Activated CD4-positive, alpha-beta T cell treated with anti-CD3 and anti-CD28 coated beads, Interleukin-2, amount 10 ng/mL, durations not matched to agents 7 days and 5 days (primary cell): ENCODE measurements around the gene LTA4H. TPM values are rescaled to one million over a fixed set of nuclear protein-coding genes. Genes with fewer than 3 reads are reported as not detected.
"Not testable (repeated sequence)": the region's sequence is repeated elsewhere in the genome, so short reads cannot be mapped to it uniquely, and the experiment has no call there.

Experiments
- CTCF ChIA-PET: fragments of 350-600 bp; sonication (Branson Sonifier 250); formaldehyde crosslinking; loops from one replicate; lab custom pipeline; 2021; ENCODE audit warnings: antibody characterized with exemption; lab: Charles Lee
- POLR2A ChIA-PET: fragments of 350-600 bp; sonication (Branson Sonifier 250); formaldehyde crosslinking; loops from one replicate; lab custom pipeline; 2021; ENCODE audit warnings: antibody characterized with exemption; lab: Charles Lee
- DNase-seq: peaks from one replicate; pipeline ENCODE4 v3.0.0-alpha.2; 2020
- H3K27ac Mint-ChIP-seq: one replicate; pipeline ENCODE4 v1.8.0; 2021; ENCODE audit warnings: mild to moderate bottlenecking, moderate library complexity, mixed read lengths
- H3K27me3 Mint-ChIP-seq: one replicate; pipeline ENCODE4 v1.8.0; 2021; ENCODE audit warnings: mixed read lengths
- H3K36me3 Mint-ChIP-seq: one replicate; pipeline ENCODE4 v1.8.0; 2021; ENCODE audit warnings: low read depth, mixed read lengths
- H3K4me1 Mint-ChIP-seq: one replicate; pipeline ENCODE4 v1.8.0; 2021; ENCODE audit warnings: mixed read lengths
- H3K4me3 Mint-ChIP-seq: one replicate; pipeline ENCODE4 v1.8.0; 2021; ENCODE audit warnings: mild to moderate bottlenecking, moderate library complexity, mixed read lengths
- H3K9me3 Mint-ChIP-seq: one replicate; pipeline ENCODE4 v1.8.0; 2021; ENCODE audit warnings: mixed read lengths
- total RNA-seq, 2 experiments: library from RNA; stranded (reverse); gene quantifications; one replicate each; pipeline ENCODE4 v1.2.3, GENCODE V29; 2021

The LTA4H gene
- total RNA-seq, 2 experiments from 2014 or later: 55.8 to 56.2 TPM

DNA sequence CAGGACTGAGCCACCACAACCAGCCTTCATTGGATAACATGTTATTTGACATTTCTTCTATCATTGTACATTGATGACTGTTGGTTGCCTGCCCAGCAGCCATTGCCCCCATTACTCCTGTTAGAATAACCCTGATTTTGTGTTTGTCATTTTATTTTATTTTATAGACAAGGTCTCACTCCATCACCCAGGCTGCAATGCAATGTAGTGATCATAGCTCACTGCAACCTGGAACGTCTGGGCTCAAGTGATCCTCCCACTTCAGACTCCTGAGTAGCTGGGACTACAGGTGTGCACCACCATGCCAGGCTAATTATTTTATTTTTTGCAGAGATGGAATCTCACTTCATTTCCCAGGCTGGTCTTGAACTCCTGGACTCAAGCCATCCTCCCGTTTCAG, 33.2 kb upstream of the LTA4H start:
- no peaks in the 10 kb centered on the region for H3K36me3 Mint-ChIP-seq
- H3K9me3 Mint-ChIP-seq: no peaks in the 10 kb centered on the region
- no peak overlapping the region for H3K4me3 Mint-ChIP-seq
- ChIA-PET CTCF (interaction anchor here (3.2 kb wide), 1 partner anchor 147 kb away, joined by 17 read pairs; no protein-coding TSS in a partner anchor), POLR2A (no interaction called here)
- H3K27me3 Mint-ChIP-seq: no peaks in the 10 kb centered on the region
- DNase-seq: no peak
- no peak overlapping the region for H3K27ac Mint-ChIP-seq
- peaks cover 33% of the 10 kb centered on the region for H3K4me1 Mint-ChIP-seq

- H3K4me1 Mint-ChIP-seq: peaks cover 35% of the 10 kb centered on the region
- H3K9me3 Mint-ChIP-seq: no peaks in the 10 kb centered on the region
- ChIA-PET CTCF (interaction anchor here (0.6 to 3.2 kb wide), 2 partner anchors 127 to 147 kb away, joined by 5 to 17 read pairs; no protein-coding TSS in a partner anchor), POLR2A (no interaction called here)
- no peaks in the 10 kb centered on the region for H3K36me3 Mint-ChIP-seq
- H3K27me3 Mint-ChIP-seq: no peaks in the 10 kb centered on the region
- no peak overlapping the region for H3K4me3 Mint-ChIP-seq
- DNase-seq: no peak
- H3K27ac Mint-ChIP-seq: no peak overlapping the region
Measured at GRCh38 chr12:96068111-96068510, 32.7 kb upstream of the LTA4H start.

GRCh38 chr12:96065776-96066175, 30.4 kb upstream of the LTA4H start:
- ChIA-PET POLR2A (interaction anchor here (0.6 to 0.8 kb wide), 2 partner anchors 152 to 176 kb away, joined by 3 to 5 read pairs; no protein-coding TSS in a partner anchor), CTCF (interaction anchor here (0.7 to 3.2 kb wide), 3 partner anchors 66 to 149 kb away, joined by 3 to 17 read pairs (median 4); no protein-coding TSS in a partner anchor)
- DNase-seq, H3K36me3 Mint-ChIP-seq, H3K27me3 Mint-ChIP-seq, H3K9me3 Mint-ChIP-seq, H3K27ac Mint-ChIP-seq, H3K4me3 Mint-ChIP-seq: not testable (repeated sequence)
- peaks cover 34% of the 10 kb centered on the region for H3K4me1 Mint-ChIP-seq

DNA sequence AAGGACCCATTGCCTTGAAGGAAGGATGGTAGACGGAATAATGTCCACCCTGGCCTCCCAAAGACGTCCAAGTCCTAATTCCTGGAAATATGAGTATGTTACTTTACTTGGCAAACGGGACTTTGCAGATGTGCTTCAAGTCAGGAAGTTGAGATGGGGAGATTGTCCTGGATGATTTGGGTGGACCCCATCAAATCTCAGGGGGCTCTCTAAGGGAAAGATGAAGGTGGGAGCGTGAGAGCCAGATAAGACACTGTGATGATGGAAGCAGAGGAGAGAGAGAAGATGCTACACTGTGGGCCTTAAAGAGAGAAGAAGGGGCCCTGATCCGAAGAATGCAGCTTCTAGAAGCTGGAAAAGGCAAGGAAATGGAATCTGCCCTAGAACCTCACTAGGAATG, 29.6 kb upstream of the LTA4H start:
- POLR2A ChIA-PET: no interaction called here
- Mint-ChIP-seq H3K9me3 (no peaks in the 10 kb centered on the region), H3K27ac (peak overlapping the region; percentile 63)

GRCh38 chr12:96064271-96064670, 28.9 kb upstream of the LTA4H start:
- Mint-ChIP-seq H3K27me3 (no peaks in the 10 kb centered on the region), H3K36me3 (no peaks in the 10 kb centered on the region), H3K27ac (no peak overlapping the region), H3K4me1 (peaks cover 29% of the 10 kb centered on the region), H3K4me3 (no peak overlapping the region), H3K9me3 (no peaks in the 10 kb centered on the region)
- no peak for DNase-seq
- CTCF ChIA-PET: interaction anchor here (0.7 to 2.1 kb wide), 5 partner anchors 78 to 347 kb away, joined by 3 to 10 read pairs (median 3); no protein-coding TSS in a partner anchor
- POLR2A ChIA-PET: interaction anchor here (0.7 to 0.9 kb wide), 2 partner anchors 69 to 151 kb away, joined by 3 to 4 read pairs; no protein-coding TSS in a partner anchor

More for the DNA sequence above, 29.6 kb upstream of the LTA4H start:
- no peaks in the 10 kb centered on the region for H3K27me3 Mint-ChIP-seq
- peaks cover 29% of the 10 kb centered on the region for H3K4me1 Mint-ChIP-seq
- no peak overlapping the region for H3K4me3 Mint-ChIP-seq
- no peaks in the 10 kb centered on the region for H3K36me3 Mint-ChIP-seq
- no peak for DNase-seq
- CTCF ChIA-PET: interaction anchor here (1.0 to 2.1 kb wide), 3 partner anchors 67 to 346 kb away, joined by 3 to 10 read pairs (median 3); no protein-coding TSS in a partner anchor

DNA sequence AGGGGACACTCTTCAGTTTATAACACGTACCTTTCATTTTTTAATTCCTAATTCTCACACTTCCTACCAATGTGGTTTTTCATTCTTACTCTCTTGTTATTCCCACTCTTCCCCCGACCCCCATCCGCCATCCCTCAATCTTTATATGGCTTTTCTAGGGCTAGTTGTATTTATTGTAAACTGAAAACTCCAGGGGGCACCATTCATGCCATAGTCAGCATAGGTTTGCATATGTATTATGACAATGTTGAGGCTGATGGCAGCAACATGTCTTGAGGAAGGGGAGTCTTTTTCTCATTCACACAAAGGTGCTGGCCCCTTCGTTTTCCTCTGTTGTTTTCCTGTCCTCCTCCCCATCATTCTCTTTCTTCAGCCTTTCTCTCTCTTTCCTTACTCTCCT, 27.7 kb upstream of the LTA4H start:
- peak; percentile 39 for DNase-seq
- POLR2A ChIA-PET: no interaction called here

GRCh38 chr12:96061864-96062453, 26.6 kb upstream of the LTA4H start:
- Mint-ChIP-seq H3K9me3 (no peaks in the 10 kb centered on the region), H3K4me1 (peaks cover 29% of the 10 kb centered on the region), H3K27me3 (no peaks in the 10 kb centered on the region), H3K4me3 (no peak overlapping the region), H3K36me3 (no peaks in the 10 kb centered on the region), H3K27ac (no peak overlapping the region)
- CTCF ChIA-PET: interaction anchor here (0.6 to 3.4 kb wide), 8 partner anchors 11 to 175 kb away, joined by 3 to 36 read pairs (median 6); no protein-coding TSS in a partner anchor
- peak; percentile 83 for DNase-seq
- POLR2A ChIA-PET: no interaction called here

More for the DNA sequence above, 27.7 kb upstream of the LTA4H start:
- peak overlapping the region; percentile 71 for H3K27ac Mint-ChIP-seq
- H3K4me1 Mint-ChIP-seq: peaks cover 29% of the 10 kb centered on the region
- no peaks in the 10 kb centered on the region for H3K9me3 Mint-ChIP-seq
- CTCF ChIA-PET: interaction anchor here (1.3 to 2.1 kb wide), 2 partner anchors 152 to 159 kb away, joined by 3 to 10 read pairs; no protein-coding TSS in a partner anchor
- no peaks in the 10 kb centered on the region for H3K27me3 Mint-ChIP-seq
- no peaks in the 10 kb centered on the region for H3K36me3 Mint-ChIP-seq
- no peak overlapping the region for H3K4me3 Mint-ChIP-seq

DNA sequence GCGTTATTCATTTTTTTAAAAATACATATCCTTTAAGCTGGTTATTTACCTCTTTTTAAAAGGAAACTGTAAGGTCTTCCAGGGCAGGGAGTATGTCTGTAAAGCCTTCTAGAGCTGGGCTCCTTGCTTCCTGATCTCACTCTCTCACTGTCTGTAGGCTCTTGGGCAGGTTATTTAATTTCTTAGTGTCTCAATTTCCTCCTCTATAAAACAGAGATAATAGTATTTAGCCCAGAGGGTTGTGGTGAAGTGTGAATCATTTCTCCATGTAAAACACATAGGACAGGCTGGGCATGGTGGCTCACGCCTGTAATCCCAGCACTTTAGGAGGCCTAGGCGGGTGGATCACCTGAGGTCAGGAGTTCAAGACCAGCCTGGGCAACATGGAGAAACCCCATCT, 25.9 kb upstream of the LTA4H start:
- Mint-ChIP-seq H3K36me3 (no peaks in the 10 kb centered on the region), H3K4me3 (no peak overlapping the region), H3K9me3 (peaks cover 1% of the 10 kb centered on the region), H3K27me3 (no peaks in the 10 kb centered on the region), H3K4me1 (peaks cover 29% of the 10 kb centered on the region), H3K27ac (no peak overlapping the region)
- CTCF ChIA-PET: interaction anchor here (1.3 to 3.4 kb wide), 9 partner anchors 11 to 455 kb away, joined by 3 to 36 read pairs (median 7); no protein-coding TSS in a partner anchor
- POLR2A ChIA-PET: interaction anchor here (0.6 kb wide), 1 partner anchor 456 kb away, joined by 5 read pairs; no protein-coding TSS in a partner anchor
- no peak for DNase-seq

DNA sequence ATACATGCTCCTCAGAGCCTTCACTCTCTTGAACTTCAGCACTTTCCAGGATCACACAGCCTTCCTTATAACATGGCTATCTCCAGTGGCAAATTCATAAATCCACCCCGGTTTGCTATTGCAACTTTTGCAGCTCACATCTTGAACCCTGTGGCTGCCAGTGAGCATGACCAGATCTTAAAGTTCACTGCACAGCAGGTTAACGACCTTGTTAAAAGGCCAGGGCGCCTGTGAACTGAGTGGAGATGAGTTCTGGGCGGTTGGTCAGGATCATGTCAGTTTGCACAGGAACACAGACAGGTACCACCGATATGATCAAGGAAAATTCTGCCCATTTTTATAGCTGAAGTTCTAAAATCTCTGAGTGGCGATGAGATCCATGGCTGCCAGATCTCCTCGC, 24.7 kb upstream of the LTA4H start:
- no peak overlapping the region for H3K4me3 Mint-ChIP-seq
- ChIA-PET POLR2A (no interaction called here), CTCF (interaction anchor here (0.6 to 3.4 kb wide), 5 partner anchors 13 to 457 kb away, joined by 3 to 36 read pairs (median 7); no protein-coding TSS in a partner anchor)
- peaks cover 1% of the 10 kb centered on the region for H3K36me3 Mint-ChIP-seq
- H3K27ac Mint-ChIP-seq: no peak overlapping the region
- no peak for DNase-seq
- peaks cover 6% of the 10 kb centered on the region for H3K9me3 Mint-ChIP-seq
- H3K27me3 Mint-ChIP-seq: no peaks in the 10 kb centered on the region
- H3K4me1 Mint-ChIP-seq: peaks cover 29% of the 10 kb centered on the region

DNA sequence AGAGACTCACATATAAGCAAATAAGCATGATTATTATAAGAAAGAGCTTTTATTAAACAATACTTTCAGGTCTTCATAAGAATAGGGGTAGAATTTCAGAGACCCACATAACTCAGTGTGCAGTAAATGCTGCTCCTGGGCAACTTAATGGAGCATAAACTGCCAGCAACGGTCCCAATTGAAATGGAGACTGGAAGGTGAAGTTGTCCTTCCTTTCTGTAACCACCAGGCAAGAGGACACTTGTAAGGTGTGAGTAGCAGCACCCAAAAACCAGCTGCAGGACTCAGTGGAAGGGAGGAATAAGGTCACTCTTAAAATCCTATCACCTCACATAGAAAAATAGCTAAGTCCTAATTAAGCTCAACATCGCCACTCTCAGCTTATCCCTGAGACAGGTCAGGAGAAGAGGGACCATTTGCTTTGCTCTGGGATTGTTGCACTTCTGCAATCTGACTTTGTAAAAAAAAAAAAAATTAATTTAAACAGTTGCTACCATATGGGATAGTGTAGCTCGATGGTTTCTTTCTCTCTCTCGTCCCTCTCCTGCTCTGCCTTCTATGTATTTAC, 22.7 kb upstream of the LTA4H start:
- POLR2A ChIA-PET: no interaction called here
- Mint-ChIP-seq H3K27ac (no peak overlapping the region), H3K4me3 (no peak overlapping the region)

GRCh38 chr12:96056646-96057455, 21.5 kb upstream of the LTA4H start:
- no peak for DNase-seq
- Mint-ChIP-seq H3K27me3 (no peaks in the 10 kb centered on the region), H3K4me1 (peaks cover 2% of the 10 kb centered on the region), H3K9me3 (peaks cover 14% of the 10 kb centered on the region), H3K36me3 (peaks cover 5% of the 10 kb centered on the region), H3K27ac (no peak overlapping the region), H3K4me3 (no peak overlapping the region)
- CTCF ChIA-PET: interaction anchor here (0.9 to 2.7 kb wide), 5 partner anchors 19 to 460 kb away, joined by 3 to 11 read pairs (median 4); no protein-coding TSS in a partner anchor
- POLR2A ChIA-PET: no interaction called here

More for the DNA sequence above, 22.7 kb upstream of the LTA4H start:
- no peak for DNase-seq
- Mint-ChIP-seq H3K27me3 (no peaks in the 10 kb centered on the region), H3K36me3 (peaks cover 1% of the 10 kb centered on the region), H3K9me3 (peaks cover 6% of the 10 kb centered on the region), H3K4me1 (peaks cover 9% of the 10 kb centered on the region)
- CTCF ChIA-PET: interaction anchor here (0.9 to 2.7 kb wide), 2 partner anchors 157 to 458 kb away, joined by 5 to 11 read pairs; no protein-coding TSS in a partner anchor

DNA sequence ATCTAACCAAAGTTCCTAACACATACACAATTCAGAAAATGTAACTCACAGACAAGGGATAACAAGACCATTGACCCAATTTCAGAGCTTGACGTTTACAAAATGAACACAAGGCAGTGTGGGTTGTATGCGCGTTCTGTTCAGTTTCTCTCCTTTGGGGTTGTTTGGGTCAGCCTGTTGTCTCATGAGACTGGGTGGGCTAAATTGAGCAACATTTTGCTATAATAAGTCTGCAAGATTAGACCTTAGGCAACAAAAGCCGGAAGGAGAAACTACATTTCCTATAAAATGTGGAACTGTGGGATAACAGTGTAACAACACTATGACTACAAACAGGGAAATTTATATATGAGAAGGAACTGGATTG, 18.8 kb upstream of the LTA4H start:
- Mint-ChIP-seq H3K27ac (no peak overlapping the region), H3K9me3 (peaks cover 22% of the 10 kb centered on the region), H3K4me1 (peaks cover 4% of the 10 kb centered on the region), H3K27me3 (no peaks in the 10 kb centered on the region), H3K4me3 (no peak overlapping the region), H3K36me3 (peaks cover 10% of the 10 kb centered on the region)
- CTCF ChIA-PET: interaction anchor here (0.5 to 1.0 kb wide), 4 partner anchors 161 to 463 kb away, joined by 3 to 5 read pairs (median 4); no protein-coding TSS in a partner anchor
- POLR2A ChIA-PET: no interaction called here
- no peak for DNase-seq
